HEK293 (cell line): ENCODE data around the gene ZSCAN10.

Experiments used
- CTCF ChIA-PET: fragments of 350-600 bp; formaldehyde crosslinking; extraction: SDS; loops from one replicate; lab custom pipeline; 2021; ENCODE audit warnings: antibody characterized with exemption; lab: Yijun Ruan, JAX
- POLR2A ChIA-PET: fragments of 300-600 bp; formaldehyde crosslinking; extraction: SDS; loops from one replicate; lab custom pipeline; 2020; ENCODE audit warnings: antibody characterized with exemption, inconsistent platforms; lab: Yijun Ruan, JAX
- H3K27ac ChIP-seq: fragments of 200-500 bp; sonication (Bioruptor generic); 2 replicates; pipeline ENCODE4 v1.5.1; 2014; ENCODE audit warnings: low read depth, low read length, control low read depth, inconsistent platforms; ENCODE audit errors: extremely low read depth
- H3K36me3 ChIP-seq, 2 experiments: fragments of 200-500 bp in 1 of 2; sonication (Bioruptor generic) in 1 of 2; 1 replicate in 1 of 2; 2 replicates in 1 of 2; pipeline ENCODE4 v1.5.1; 2014 to 2017; ENCODE audit warnings: inconsistent platforms in 2 of 2, low read length in 2 of 2; ENCODE audit not compliant: control insufficient read depth in 2 of 2, insufficient read depth in 1 of 2
- H3K4me1 ChIP-seq: fragments of 200-500 bp; sonication (Bioruptor generic); 2 replicates; pipeline ENCODE4 v1.5.1; 2014; ENCODE audit warnings: mild to moderate bottlenecking, low read length, inconsistent platforms; ENCODE audit not compliant: control insufficient read depth, insufficient read depth
- H3K4me3 ChIP-seq: 2 replicates; pipeline ENCODE4 v1.5.1; 2011; ENCODE audit warnings: low read depth, mild to moderate bottlenecking, control low read depth, low read length, moderate library complexity
- H3K9me3 ChIP-seq: fragments of 200-500 bp; sonication (Bioruptor generic); 2 replicates; pipeline ENCODE4 v1.5.1; 2014; ENCODE audit warnings: low read depth, low read length, inconsistent platforms; ENCODE audit not compliant: control insufficient read depth, insufficient read depth
- GLI4 ChIP-seq: fragments of 450-650 bp; formaldehyde crosslinking; IDR thresholded peaks from 2 replicates; pipeline ENCODE4 v1.5.1; 2016; ENCODE audit warnings: missing biosample characterization, missing genetic modification characterization
- MEIS1 ChIP-seq: sonication (generic); formaldehyde crosslinking; IDR thresholded peaks from 2 replicates; pipeline ENCODE4 v1.8.1; 2022; ENCODE audit warnings: missing genetic modification reagents, mild to moderate bottlenecking, borderline replicate concordance
- PRDM4 ChIP-seq: fragments of 450-650 bp; formaldehyde crosslinking; IDR thresholded peaks from 2 replicates; pipeline ENCODE4 v1.5.1; 2017; ENCODE audit warnings: missing biosample characterization, missing genetic modification characterization
- SETDB1 ChIP-seq: IDR thresholded peaks from one replicate; pipeline ENCODE4 v1.6.1; 2017; ENCODE audit warnings: mild to moderate bottlenecking, low read length, moderate library complexity, mixed read lengths; ENCODE audit not compliant: insufficient read length
- TCF7L2 ChIP-seq: IDR thresholded peaks from 2 replicates; pipeline ENCODE4 v1.6.1; 2011; ENCODE audit warnings: low read depth, mild to moderate bottlenecking, inconsistent platforms, low read length, moderate library complexity, borderline replicate concordance
- YY2 ChIP-seq: fragments of 450-650 bp; formaldehyde crosslinking; IDR thresholded peaks from 2 replicates; pipeline ENCODE4 v1.5.1; 2016; ENCODE audit warnings: missing biosample characterization, missing genetic modification characterization
- ZBTB17 ChIP-seq: fragments of 450-650 bp; formaldehyde crosslinking; IDR thresholded peaks from 2 replicates; pipeline ENCODE4 v1.5.1; 2016; ENCODE audit warnings: missing biosample characterization, missing genetic modification characterization
- ZBTB21 ChIP-seq: fragments of 450-650 bp; formaldehyde crosslinking; IDR thresholded peaks from 2 replicates; pipeline ENCODE4 v1.5.1; 2017; ENCODE audit warnings: missing biosample characterization, missing genetic modification characterization
- ZBTB8A ChIP-seq: fragments of 450-650 bp; formaldehyde crosslinking; IDR thresholded peaks from 2 replicates; pipeline ENCODE4 v1.5.1; 2016; ENCODE audit warnings: missing biosample characterization, missing genetic modification characterization
- ZNF121 ChIP-seq: fragments of 450-650 bp; formaldehyde crosslinking; IDR thresholded peaks from 2 replicates; pipeline ENCODE4 v1.5.1; 2016; ENCODE audit warnings: missing biosample characterization, missing genetic modification characterization
- ZNF155 ChIP-seq: fragments of 450-650 bp; formaldehyde crosslinking; IDR thresholded peaks from 2 replicates; pipeline ENCODE4 v1.5.1; 2016; ENCODE audit warnings: missing biosample characterization, missing genetic modification characterization
- ZNF23 ChIP-seq: fragments of 450-650 bp; formaldehyde crosslinking; IDR thresholded peaks from 2 replicates; pipeline ENCODE4 v1.5.1; 2016; ENCODE audit warnings: missing biosample characterization, missing genetic modification characterization, borderline replicate concordance
- ZNF302 ChIP-seq: fragments of 450-650 bp; formaldehyde crosslinking; IDR thresholded peaks from 2 replicates; pipeline ENCODE4 v1.5.1; 2016; ENCODE audit warnings: missing biosample characterization, missing genetic modification characterization, low read depth
- ZNF335 ChIP-seq: fragments of 450-650 bp; formaldehyde crosslinking; conservative IDR thresholded peaks from 2 replicates; pipeline ENCODE4 v1.5.1; 2016; ENCODE audit warnings: missing biosample characterization, missing genetic modification characterization
- ZNF391 ChIP-seq: fragments of 450-650 bp; formaldehyde crosslinking; IDR thresholded peaks from 2 replicates; pipeline ENCODE4 v1.5.1; 2016; ENCODE audit warnings: low read depth, missing biosample characterization, missing genetic modification characterization, borderline replicate concordance
- ZNF501 ChIP-seq: fragments of 450-650 bp; formaldehyde crosslinking; IDR thresholded peaks from 2 replicates; pipeline ENCODE4 v1.5.1; 2016; ENCODE audit warnings: missing biosample characterization, missing genetic modification characterization
- ZNF513 ChIP-seq: fragments of 450-650 bp; IDR thresholded peaks from 2 replicates; pipeline ENCODE4 v1.5.1; 2018; ENCODE audit warnings: missing biosample characterization, missing genetic modification characterization
- ZNF707 ChIP-seq: fragments of 450-650 bp; formaldehyde crosslinking; IDR thresholded peaks from 2 replicates; pipeline ENCODE4 v1.5.1; 2016; ENCODE audit warnings: missing biosample characterization, missing genetic modification characterization
- TF ChIP-seq, protein P1 (sequence below): fragments of 450-650 bp; formaldehyde crosslinking; conservative IDR thresholded peaks from 2 replicates; pipeline ENCODE4 v1.5.1; 2016; ENCODE audit warnings: low read depth, missing biosample characterization, missing genetic modification characterization
- TF ChIP-seq, protein P2 (sequence below): fragments of 450-650 bp; formaldehyde crosslinking; IDR thresholded peaks from 2 replicates; pipeline ENCODE4; 2016; ENCODE audit warnings: missing biosample characterization, missing genetic modification characterization
- TF ChIP-seq, protein P3 (sequence below): fragments of 450-650 bp; formaldehyde crosslinking; IDR thresholded peaks from 2 replicates; pipeline ENCODE4 v1.5.1; 2016; ENCODE audit warnings: missing biosample characterization, missing genetic modification characterization
- TF ChIP-seq, protein P4 (sequence below): fragments of 450-650 bp; formaldehyde crosslinking; IDR thresholded peaks from 2 replicates; pipeline ENCODE4 v1.5.0; 2017; ENCODE audit warnings: missing biosample characterization, missing genetic modification characterization, borderline replicate concordance

ZSCAN10 gene

GRCh38 chr16:3119286-3119685 lies 20.2 kb upstream of the ZSCAN10 start:
- CTCF ChIA-PET, result interaction anchor here (1.0 to 1.8 kb wide), 2 partner anchors 10 to 15 kb away, joined by 6 to 9 read pairs; no protein-coding TSS in a partner anchor

GRCh38 chr16:3118846-3119245 lies 19.8 kb upstream of the ZSCAN10 start:
- CTCF ChIA-PET, result interaction anchor here (1.0 kb wide), 1 partner anchor 15 kb away, joined by 6 read pairs; no protein-coding TSS in a partner anchor
- H3K27ac ChIP-seq, result no peak overlapping the region
- peaks cover 0 to 65% of the 10 kb centered on the region in 2 experiments; a peak in 2 of 3 replicates for H3K36me3 ChIP-seq
- no peaks in the 10 kb centered on the region for H3K4me1 ChIP-seq
- H3K4me3 ChIP-seq, result no peak overlapping the region
- POLR2A ChIA-PET, result interaction anchor here (1.3 to 1.4 kb wide), 3 partner anchors 10 to 84 kb away, joined by 3 to 6 read pairs (median 3); no protein-coding TSS in a partner anchor
- no peaks in the 10 kb centered on the region for H3K9me3 ChIP-seq
- TF ChIP-seq, protein P1, sequence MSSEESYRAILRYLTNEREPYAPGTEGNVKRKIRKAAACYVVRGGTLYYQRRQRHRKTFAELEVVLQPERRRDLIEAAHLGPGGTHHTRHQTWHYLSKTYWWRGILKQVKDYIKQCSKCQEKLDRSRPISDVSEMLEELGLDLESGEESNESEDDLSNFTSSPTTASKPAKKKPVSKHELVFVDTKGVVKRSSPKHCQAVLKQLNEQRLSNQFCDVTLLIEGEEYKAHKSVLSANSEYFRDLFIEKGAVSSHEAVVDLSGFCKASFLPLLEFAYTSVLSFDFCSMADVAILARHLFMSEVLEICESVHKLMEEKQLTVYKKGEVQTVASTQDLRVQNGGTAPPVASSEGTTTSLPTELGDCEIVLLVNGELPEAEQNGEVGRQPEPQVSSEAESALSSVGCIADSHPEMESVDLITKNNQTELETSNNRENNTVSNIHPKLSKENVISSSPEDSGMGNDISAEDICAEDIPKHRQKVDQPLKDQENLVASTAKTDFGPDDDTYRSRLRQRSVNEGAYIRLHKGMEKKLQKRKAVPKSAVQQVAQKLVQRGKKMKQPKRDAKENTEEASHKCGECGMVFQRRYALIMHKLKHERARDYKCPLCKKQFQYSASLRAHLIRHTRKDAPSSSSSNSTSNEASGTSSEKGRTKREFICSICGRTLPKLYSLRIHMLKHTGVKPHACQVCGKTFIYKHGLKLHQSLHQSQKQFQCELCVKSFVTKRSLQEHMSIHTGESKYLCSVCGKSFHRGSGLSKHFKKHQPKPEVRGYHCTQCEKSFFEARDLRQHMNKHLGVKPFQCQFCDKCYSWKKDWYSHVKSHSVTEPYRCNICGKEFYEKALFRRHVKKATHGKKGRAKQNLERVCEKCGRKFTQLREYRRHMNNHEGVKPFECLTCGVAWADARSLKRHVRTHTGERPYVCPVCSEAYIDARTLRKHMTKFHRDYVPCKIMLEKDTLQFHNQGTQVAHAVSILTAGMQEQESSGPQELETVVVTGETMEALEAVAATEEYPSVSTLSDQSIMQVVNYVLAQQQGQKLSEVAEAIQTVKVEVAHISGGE (tag by site-specific recombination), result no peak
- TF ChIP-seq PRDM4 (tag by site-specific recombination), result 0 out of 2 replicates have a peak, but pooled peaks have one; percentile 1

More at GRCh38 chr16:3119286-3119685, 20.2 kb upstream of the ZSCAN10 start:
- Histone ChIP-seq H3K36me3 (peaks cover 0 to 61% of the 10 kb centered on the region in 2 experiments; a peak in 2 of 3 replicates), H3K27ac (no peak overlapping the region), H3K9me3 (no peaks in the 10 kb centered on the region), H3K4me1 (no peaks in the 10 kb centered on the region), H3K4me3 (no peak overlapping the region)
- TF ChIP-seq, protein P2, sequence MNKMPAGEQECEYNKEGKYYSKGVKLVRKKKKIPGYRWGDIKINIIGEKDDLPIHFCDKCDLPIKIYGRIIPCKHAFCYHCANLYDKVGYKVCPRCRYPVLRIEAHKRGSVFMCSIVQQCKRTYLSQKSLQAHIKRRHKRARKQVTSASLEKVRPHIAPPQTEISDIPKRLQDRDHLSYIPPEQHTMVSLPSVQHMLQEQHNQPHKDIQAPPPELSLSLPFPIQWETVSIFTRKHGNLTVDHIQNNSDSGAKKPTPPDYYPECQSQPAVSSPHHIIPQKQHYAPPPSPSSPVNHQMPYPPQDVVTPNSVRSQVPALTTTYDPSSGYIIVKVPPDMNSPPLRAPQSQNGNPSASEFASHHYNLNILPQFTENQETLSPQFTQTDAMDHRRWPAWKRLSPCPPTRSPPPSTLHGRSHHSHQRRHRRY (tag by site-specific recombination), result no peak
- TF ChIP-seq GLI4 (tag by site-specific recombination), result no peak
- TF ChIP-seq ZNF23, result no peak
- TF ChIP-seq SETDB1, result no peak
- no peak for TF ChIP-seq MEIS1 (CRISPR knock-in tag)
- TF ChIP-seq ZBTB21 (tag by site-specific recombination), result no peak
- no peak for TF ChIP-seq ZNF501
- TF ChIP-seq ZNF302, result no peak
- TF ChIP-seq, protein P3, sequence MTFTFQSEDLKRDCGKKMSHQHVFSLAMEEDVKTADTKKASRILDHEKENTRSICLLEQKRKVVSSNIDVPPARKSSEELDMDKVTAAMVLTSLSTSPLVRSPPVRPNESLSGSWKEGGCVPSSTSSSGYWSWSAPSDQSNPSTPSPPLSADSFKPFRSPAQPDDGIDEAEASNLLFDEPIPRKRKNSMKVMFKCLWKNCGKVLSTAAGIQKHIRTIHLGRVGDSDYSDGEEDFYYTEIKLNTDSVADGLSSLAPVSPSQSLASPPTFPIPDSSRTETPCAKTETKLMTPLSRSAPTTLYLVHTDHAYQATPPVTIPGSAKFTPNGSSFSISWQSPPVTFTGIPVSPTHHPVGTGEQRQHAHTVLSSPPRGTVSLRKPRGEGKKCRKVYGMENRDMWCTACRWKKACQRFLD (tag by site-specific recombination), result no peak
- no peak for TF ChIP-seq ZNF121 (tag by site-specific recombination)
- TF ChIP-seq ZNF513 (tag by site-specific recombination), result no peak
- TF ChIP-seq, protein P4, sequence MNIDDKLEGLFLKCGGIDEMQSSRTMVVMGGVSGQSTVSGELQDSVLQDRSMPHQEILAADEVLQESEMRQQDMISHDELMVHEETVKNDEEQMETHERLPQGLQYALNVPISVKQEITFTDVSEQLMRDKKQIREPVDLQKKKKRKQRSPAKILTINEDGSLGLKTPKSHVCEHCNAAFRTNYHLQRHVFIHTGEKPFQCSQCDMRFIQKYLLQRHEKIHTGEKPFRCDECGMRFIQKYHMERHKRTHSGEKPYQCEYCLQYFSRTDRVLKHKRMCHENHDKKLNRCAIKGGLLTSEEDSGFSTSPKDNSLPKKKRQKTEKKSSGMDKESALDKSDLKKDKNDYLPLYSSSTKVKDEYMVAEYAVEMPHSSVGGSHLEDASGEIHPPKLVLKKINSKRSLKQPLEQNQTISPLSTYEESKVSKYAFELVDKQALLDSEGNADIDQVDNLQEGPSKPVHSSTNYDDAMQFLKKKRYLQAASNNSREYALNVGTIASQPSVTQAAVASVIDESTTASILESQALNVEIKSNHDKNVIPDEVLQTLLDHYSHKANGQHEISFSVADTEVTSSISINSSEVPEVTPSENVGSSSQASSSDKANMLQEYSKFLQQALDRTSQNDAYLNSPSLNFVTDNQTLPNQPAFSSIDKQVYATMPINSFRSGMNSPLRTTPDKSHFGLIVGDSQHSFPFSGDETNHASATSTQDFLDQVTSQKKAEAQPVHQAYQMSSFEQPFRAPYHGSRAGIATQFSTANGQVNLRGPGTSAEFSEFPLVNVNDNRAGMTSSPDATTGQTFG (tag by site-specific recombination), result no peak
- no peak for TF ChIP-seq ZBTB17 (tag by site-specific recombination)
- no peak for TF ChIP-seq ZNF391 (tag by site-specific recombination)
- no peak for TF ChIP-seq ZNF707 (tag by site-specific recombination)
- no peak for TF ChIP-seq ZBTB8A
- no peak for TF ChIP-seq ZNF155 (tag by site-specific recombination)
- TF ChIP-seq YY2, result no peak
- TF ChIP-seq ZNF335, result no peak
- TF ChIP-seq TCF7L2, result no peak
- POLR2A ChIA-PET, result interaction anchor here (1.3 to 1.4 kb wide), 3 partner anchors 10 to 84 kb away, joined by 3 to 6 read pairs (median 3); partner anchors contain the start of gene ZNF213
